CD14-positive monocyte (primary cell): Measurements from ENCODE around the gene MEG3. TPM values are rescaled to one million over a fixed set of nuclear protein-coding genes. Genes with fewer than 3 reads are reported as not detected.

Experiments
- DNase-seq, 3 donors: peaks; one replicate each; pipeline ENCODE4 v3.0.0-alpha.2; 2011 to 2022
- H2AFZ ChIP-seq: 2 replicates; pipeline ENCODE4 v1.6.0; 2012; ENCODE audit warnings: mild to moderate bottlenecking, low read depth, low read length, inconsistent platforms; ENCODE audit not compliant: insufficient read depth, poor library complexity, severe bottlenecking
- H3K27ac ChIP-seq, 2 donors: 1 replicate in 1 of 2; 2 replicates in 1 of 2; pipeline ENCODE4 v1.5.1; 2012 to 2013; ENCODE audit warnings: low read length in 2 of 2, control low read depth in 1 of 2, inconsistent platforms in 1 of 2, low read depth in 1 of 2, mild to moderate bottlenecking in 1 of 2
- H3K27me3 ChIP-seq, 2 donors: one replicate each; pipeline versions ENCODE4 v1.6.0 to v1.6.1; 2011 to 2013; ENCODE audit warnings: low read length in 2 of 2; ENCODE audit not compliant: control insufficient read depth in 2 of 2, insufficient read depth in 2 of 2
- H3K36me3 ChIP-seq, 2 donors: replicated peaks in 1 of 2; 1 replicate in 1 of 2; 2 replicates in 1 of 2; pipeline versions ENCODE4 v1.5.1 to v1.6.1; 2012 to 2013; ENCODE audit warnings: low read length in 2 of 2, control low read depth in 1 of 2, inconsistent platforms in 1 of 2, mild to moderate bottlenecking in 1 of 2; ENCODE audit not compliant: insufficient read depth in 2 of 2, control insufficient read depth in 1 of 2
- H3K4me1 ChIP-seq, 2 donors: 1 replicate in 1 of 2; 2 replicates in 1 of 2; pipeline versions ENCODE4 v1.5.1 to v1.6.1; 2012 to 2013; ENCODE audit warnings: low read length in 2 of 2, control low read depth in 1 of 2, inconsistent platforms in 1 of 2, mild to moderate bottlenecking in 1 of 2, moderate library complexity in 1 of 2; ENCODE audit not compliant: insufficient read depth in 2 of 2, control insufficient read depth in 1 of 2
- H3K4me2 ChIP-seq: replicated peaks from 2 replicates; pipeline ENCODE3; 2012; ENCODE audit warnings: low read length, moderate library complexity, mild to moderate bottlenecking; ENCODE audit not compliant: poor library complexity, severe bottlenecking; ENCODE audit errors: extremely low read depth
- H3K4me3 ChIP-seq, 3 experiments: fragments of 200-600 bp in 1 of 3; sonication (generic) in 1 of 3; replicated peaks in 1 of 3; 1 replicate in 2 of 3; 2 replicates in 1 of 3; pipeline ENCODE4 v1.5.1; 2011 to 2013; ENCODE audit warnings: low read length in 3 of 3, mild to moderate bottlenecking in 3 of 3, control low read depth in 2 of 3, low read depth in 2 of 3, inconsistent platforms in 1 of 3, moderate library complexity in 1 of 3
- H3K79me2 ChIP-seq: 2 replicates; pipeline ENCODE4 v1.6.0; 2012; ENCODE audit warnings: mild to moderate bottlenecking, control low read depth, inconsistent platforms, low read length, moderate library complexity; ENCODE audit not compliant: insufficient read depth
- H3K9ac ChIP-seq: 2 replicates; pipeline ENCODE4 v1.6.0; 2017; ENCODE audit warnings: low read length, mild to moderate bottlenecking; ENCODE audit not compliant: insufficient read depth, poor library complexity, severe bottlenecking
- H3K9me3 ChIP-seq, 2 donors: replicated peaks in 1 of 2; 1 replicate in 1 of 2; 2 replicates in 1 of 2; pipeline versions ENCODE4 v1.5.1 to v1.6.1; 2012 to 2013; ENCODE audit warnings: low read length in 2 of 2, control low read depth in 1 of 2; ENCODE audit not compliant: control insufficient read depth in 1 of 2, insufficient read depth in 1 of 2
- H4K20me1 ChIP-seq: 2 replicates; pipeline ENCODE4 v1.6.0; 2012; ENCODE audit warnings: mild to moderate bottlenecking, low read length, control low read depth, moderate library complexity; ENCODE audit not compliant: insufficient read depth
- H3K27ac Mint-ChIP-seq, 7 donors: one replicate each; pipeline ENCODE4 v1.8.0; 2020; ENCODE audit warnings: mild to moderate bottlenecking in 7 of 7, mixed read lengths in 7 of 7, moderate library complexity in 6 of 7, inconsistent platforms in 2 of 7
- H3K27me3 Mint-ChIP-seq, 3 donors: one replicate each; pipeline ENCODE4 v1.8.0; 2021 to 2022; ENCODE audit warnings: low read depth in 3 of 3, mild to moderate bottlenecking in 3 of 3, mixed read lengths in 3 of 3, moderate library complexity in 3 of 3, inconsistent platforms in 1 of 3
- H3K36me3 Mint-ChIP-seq, 2 donors: one replicate each; pipeline ENCODE4 v1.8.0; 2020; ENCODE audit warnings: mixed read lengths in 2 of 2, inconsistent platforms in 1 of 2, mild to moderate bottlenecking in 1 of 2
- H3K4me1 Mint-ChIP-seq: one replicate; pipeline ENCODE4 v1.8.0; 2020; ENCODE audit warnings: mild to moderate bottlenecking, mixed read lengths
- H3K4me3 Mint-ChIP-seq, 2 donors: one replicate each; pipeline ENCODE4 v1.8.0; 2020; ENCODE audit warnings: mild to moderate bottlenecking in 2 of 2, mixed read lengths in 2 of 2, moderate library complexity in 1 of 2
- H3K9me3 Mint-ChIP-seq, 7 donors: one replicate each; pipeline ENCODE4 v1.8.0; 2020 to 2022; ENCODE audit warnings: mixed read lengths in 7 of 7, mild to moderate bottlenecking in 6 of 7, moderate library complexity in 6 of 7, inconsistent platforms in 2 of 7
- CTCF ChIP-seq: fragments of 200-600 bp; IDR thresholded peaks from one replicate; pipeline ENCODE4 v1.8.0; 2022; ENCODE audit warnings: antibody characterized with exemption, mild to moderate bottlenecking
- WGBS: methylation state at CpG from one replicate; pipeline ENCODE4 v1.1.5; 2013; ENCODE audit warnings: missing lambda C conversion rate; ENCODE audit not compliant: insufficient coverage; 5-methylcytosine and 5-hydroxymethylcytosine counted together
- intact Hi-C, 2 donors: fragments of 100-400 bp; cut with micrococcal nuclease; formaldehyde crosslinking; loops; one replicate each; pipeline versions ENCODE4 v1.15.0 to v1.15.1; 2023
- polyA plus RNA-seq, 3 donors: library from polyadenylated mRNA; depleted of rRNA in 1 of 3; unstranded in 2 of 3; stranded (reverse) in 1 of 3; fragments of 300-500 nt in 2 of 3; fragments of >200 nt in 1 of 3; fragmentation: Illumina TruSeq in 2 of 3; gene quantifications; 1 replicate in 2 of 3; 2 replicates in 1 of 3; pipeline ENCODE4 v1.2.3, GENCODE V29; 2012 to 2021

The MEG3 gene
- polyA plus RNA-seq, 3 donors = 1.7 TPM; not detected in 2

- Mint-ChIP-seq H3K4me3 (no peak overlapping the region), H3K4me1 (no peaks in the 10 kb centered on the region), H3K27me3 (peaks cover 10 to 34% (median 14%) of the 10 kb centered on the region in 3 donors), H3K9me3 (peaks cover 33 to 54% (median 48%) of the 10 kb centered on the region in 7 donors), H3K27ac (no peak overlapping the region), H3K36me3 (no peaks in the 10 kb centered on the region)
- H2AFZ ChIP-seq = no peak overlapping the region
- DNase-seq = no peak
- intact Hi-C loops = no loop called here
- H3K36me3 ChIP-seq = no peaks in the 10 kb centered on the region
- no peaks in the 10 kb centered on the region for H3K4me1 ChIP-seq
- H3K27me3 ChIP-seq = peaks cover 0 to 22% of the 10 kb centered on the region in 2 donors
- H3K4me2 ChIP-seq = no peak overlapping the region
- peaks cover 42 to 51% of the 10 kb centered on the region in 2 donors for H3K9me3 ChIP-seq
- TF ChIP-seq CTCF = no peak
- H3K79me2 ChIP-seq = no peaks in the 10 kb centered on the region
- no peak overlapping the region for H3K27ac ChIP-seq
- WGBS = 94% methylated on average over 8 of the region's 9 CpGs
- no peak overlapping the region for H3K4me3 ChIP-seq
- no peaks in the 10 kb centered on the region for H4K20me1 ChIP-seq
- no peak overlapping the region for H3K9ac ChIP-seq
Measured at GRCh38 chr14:100806386-100806785, 19.5 kb upstream of the MEG3 start.

GRCh38 chr14:100807496-100807895 lies 18.4 kb upstream of the MEG3 start:
- H3K36me3 Mint-ChIP-seq = no peaks in the 10 kb centered on the region
- no peak overlapping the region for H3K9ac ChIP-seq
- no peak overlapping the region for H3K4me3 ChIP-seq
- peaks cover 39 to 61% (median 55%) of the 10 kb centered on the region in 7 donors for H3K9me3 Mint-ChIP-seq
- no peak overlapping the region for H3K27ac ChIP-seq
- WGBS = 97% methylated on average over 11 of the region's 14 CpGs
- no peak overlapping the region for H3K4me3 Mint-ChIP-seq
- H3K27me3 Mint-ChIP-seq = peaks cover 12 to 36% (median 17%) of the 10 kb centered on the region in 3 donors
- intact Hi-C loops = no loop called here
- peaks cover 46 to 60% of the 10 kb centered on the region in 2 donors for H3K9me3 ChIP-seq
- peaks cover 0 to 22% of the 10 kb centered on the region in 2 donors for H3K27me3 ChIP-seq
- no peaks in the 10 kb centered on the region for H3K79me2 ChIP-seq
- H3K4me1 ChIP-seq = no peaks in the 10 kb centered on the region
- peak overlapping the region in 1 of 7 donors; percentile 49 for H3K27ac Mint-ChIP-seq
- no peak overlapping the region for H3K4me2 ChIP-seq
- H3K36me3 ChIP-seq = no peaks in the 10 kb centered on the region
- DNase-seq = no peak
- no peaks in the 10 kb centered on the region for H4K20me1 ChIP-seq
- TF ChIP-seq CTCF = no peak
- no peak overlapping the region for H2AFZ ChIP-seq
- H3K4me1 Mint-ChIP-seq = no peaks in the 10 kb centered on the region
